Right ventricle myocardium superior (tissue), 1 donor: ENCODE measurements around the gene CLEC18C. TPM values are rescaled to one million over a fixed set of nuclear protein-coding genes. Genes with fewer than 3 reads are reported as not detected.
"Not testable (repeated sequence)": the region's sequence is repeated elsewhere in the genome, so short reads cannot be mapped to it uniquely, and the experiment has no call there.

Experiments used
- ATAC-seq: fragments of 200-7000 bp; cut with Tn5 transposase; one replicate; pipeline ENCODE4 v1.9.1; 2020; ENCODE audit warnings: mild to moderate bottlenecking; ENCODE audit not compliant: poor library complexity
- DNase-seq: peaks from one replicate; pipeline ENCODE4 v3.0.0-alpha.2; 2020
- intact Hi-C: fragments of 100-400 bp; cut with DNase I; formaldehyde crosslinking; loops from one replicate; pipeline ENCODE4 v1.11.2; 2022
- long read RNA-seq: library from polyadenylated mRNA; unstranded; transcript quantifications from one replicate; pipeline ENCODE4 v2.0.0, GENCODE V29; 2021
- total RNA-seq: library from RNA; stranded (reverse); fragmentation: NEBNext Ultra II Directional; extraction: Animal tissue kit (Norgen Biotek cat#: 25700); gene quantifications from one replicate; pipeline ENCODE4 v1.2.1, GENCODE V29; 2021
- donor health status: DM: no; HTN: yes; CAD: no; lungs with severe emphysema.

The CLEC18C gene
- not detected for total RNA-seq
- long read RNA-seq: 0 reads

GRCh38 chr16:70173212-70173837, at the start of gene CLEC18C:
TSS of gene CLEC18C (plus strand) at chr16:70173787. CDS start at chr16:70174279, 492 bp downstream.
- DNase-seq, intact Hi-C loops, ATAC-seq: not testable (repeated sequence)

DNA sequence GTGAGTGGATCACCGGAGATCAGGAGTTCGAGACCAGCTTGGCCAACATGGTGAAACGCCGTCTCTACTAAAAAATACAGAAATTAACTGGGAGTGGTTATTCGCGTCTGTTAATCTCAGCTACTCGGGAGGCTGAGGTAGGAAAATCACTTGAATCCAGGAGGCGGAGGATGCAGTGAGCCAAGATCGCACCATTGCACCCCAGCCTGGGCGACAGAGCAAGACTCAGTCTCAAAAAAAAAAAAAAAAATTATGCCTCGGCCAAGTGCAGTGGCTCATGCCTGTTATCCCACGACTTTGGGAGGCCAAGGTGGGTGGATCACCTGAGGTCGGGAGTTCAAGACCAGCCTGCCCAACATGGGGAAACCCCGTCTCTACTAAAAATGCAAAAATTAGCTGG, 49.8 kb upstream of the CLEC18C start:
- DNase-seq, ATAC-seq, intact Hi-C loops: not testable (repeated sequence)

DNA sequence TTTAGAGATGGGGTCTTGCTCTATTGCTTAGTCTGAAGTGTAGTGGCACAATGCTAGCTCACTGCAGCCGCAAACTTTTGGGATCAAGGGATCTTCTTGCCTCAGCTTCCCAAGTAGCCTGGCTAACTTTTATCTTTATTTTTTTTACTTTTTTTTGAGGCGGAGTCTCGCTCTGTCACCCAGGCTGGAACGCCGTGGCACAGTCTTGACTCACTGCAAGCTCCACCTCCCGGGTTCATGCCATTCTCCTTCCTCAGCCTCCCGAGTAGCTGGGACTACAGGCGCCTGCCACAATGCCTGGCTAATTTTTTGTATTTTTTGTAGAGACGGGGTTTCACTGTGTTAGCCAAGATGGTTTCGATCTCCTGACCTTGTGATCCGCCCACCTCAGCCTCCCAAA, 47.4 kb upstream of the CLEC18C start:
- ATAC-seq, intact Hi-C loops, DNase-seq: not testable (repeated sequence)

DNA sequence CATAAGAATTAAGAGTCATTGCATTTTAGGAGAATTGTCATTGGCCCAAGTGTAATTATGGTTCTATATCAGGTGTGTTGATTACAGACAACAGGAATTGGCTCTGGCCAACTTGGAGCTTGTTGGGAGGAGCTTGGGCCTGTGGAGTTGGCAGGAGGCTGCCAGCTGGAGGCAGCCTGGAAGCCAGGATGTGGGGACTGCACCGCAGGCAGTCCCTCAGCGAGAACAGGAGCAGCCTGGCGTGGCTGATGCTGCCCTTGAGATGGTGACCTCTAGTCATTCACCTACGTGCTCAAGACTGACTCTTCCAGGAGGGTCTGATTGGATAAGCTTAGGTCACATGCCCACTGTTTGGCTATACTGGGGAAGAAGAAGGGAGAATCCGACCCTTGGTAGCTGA, 45.9 kb upstream of the CLEC18C start:
- DNase-seq, intact Hi-C loops: not testable (repeated sequence)
- ATAC-seq: peak; percentile 74

DNA sequence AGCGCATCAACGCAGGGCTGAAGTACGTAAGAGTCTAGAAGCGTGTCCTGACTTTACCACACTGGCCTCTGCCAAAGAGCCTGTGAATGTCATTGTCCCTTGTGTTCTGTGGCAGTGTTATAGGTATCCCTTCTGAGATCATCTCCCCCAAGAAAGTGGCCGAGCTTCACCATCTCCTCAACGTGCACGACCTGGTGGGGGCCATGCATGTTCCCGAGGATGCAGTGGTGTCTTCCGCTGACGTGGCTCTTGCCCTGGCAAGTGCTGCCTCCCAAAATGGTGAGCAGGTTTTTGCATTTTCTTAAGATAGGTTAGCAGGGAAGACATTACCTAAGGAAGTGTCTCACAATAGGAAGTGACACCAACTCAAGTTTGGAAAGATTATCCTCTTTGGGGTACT, 44.7 kb upstream of the CLEC18C start:
- DNase-seq, intact Hi-C loops, ATAC-seq: not testable (repeated sequence)

DNA sequence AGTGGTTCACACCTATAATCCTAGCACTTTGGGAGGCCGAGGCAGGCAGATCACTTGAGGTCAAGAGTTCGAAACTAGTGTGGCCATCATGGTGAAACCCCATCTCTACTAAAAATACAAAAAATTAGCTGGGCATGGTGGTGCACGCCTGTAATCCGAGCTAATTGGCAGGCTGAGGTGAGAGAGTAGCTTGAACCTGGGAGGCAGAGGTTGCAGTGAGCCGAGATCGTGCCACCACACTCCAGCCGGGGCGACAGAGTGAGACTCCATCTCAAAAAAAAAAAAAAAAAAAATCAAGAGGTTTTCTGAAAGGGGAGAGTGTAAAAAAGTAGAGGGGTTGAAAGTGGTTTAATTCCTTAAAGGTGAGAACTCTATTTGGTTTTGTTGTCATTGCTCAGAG, 37.8 kb upstream of the CLEC18C start:
- DNase-seq, ATAC-seq, intact Hi-C loops: not testable (repeated sequence)

DNA sequence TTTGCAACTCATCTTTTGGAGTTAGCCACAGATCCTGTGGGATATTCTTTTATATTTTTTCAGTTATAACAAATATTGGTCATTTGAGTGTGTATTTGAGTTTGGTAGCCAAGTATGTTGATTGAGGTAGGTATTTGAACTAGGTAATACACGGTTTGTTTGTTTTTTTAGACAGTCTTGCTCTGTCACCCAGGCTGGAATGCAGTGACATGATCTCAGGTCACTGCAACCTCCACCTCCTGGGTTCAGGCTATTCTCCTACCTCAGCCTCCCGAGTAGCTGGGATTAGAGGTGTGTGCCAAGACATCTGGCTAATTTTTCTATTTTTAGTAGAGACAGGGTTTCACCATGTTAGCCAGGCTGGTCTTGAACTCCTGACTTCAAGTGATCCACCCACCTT, 37.0 kb upstream of the CLEC18C start:
- DNase-seq, intact Hi-C loops, ATAC-seq: not testable (repeated sequence)

DNA sequence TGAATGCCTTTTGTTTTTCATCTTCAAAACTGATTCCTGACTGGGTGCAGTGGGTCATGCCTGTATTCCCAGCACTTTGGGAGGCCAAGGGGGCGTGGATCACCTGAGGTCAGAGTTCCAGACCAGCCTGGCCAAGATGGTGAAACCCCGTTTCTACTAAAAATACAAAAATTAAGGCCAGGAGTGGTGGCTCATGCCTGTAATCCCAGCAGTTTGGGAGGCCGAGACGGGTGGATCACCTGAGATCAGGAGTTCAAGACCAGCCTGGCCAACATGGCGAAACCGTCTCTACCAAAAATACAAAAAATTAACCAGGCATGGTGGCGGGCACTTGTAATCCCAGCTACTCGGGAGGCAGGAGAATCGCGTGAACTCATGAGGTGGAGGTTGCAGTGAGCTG, 30.8 kb upstream of the CLEC18C start:
- ATAC-seq, intact Hi-C loops, DNase-seq: not testable (repeated sequence)

GRCh38 chr16:70143231-70143895, 30.2 kb upstream of the CLEC18C start:
- ATAC-seq, intact Hi-C loops, DNase-seq: not testable (repeated sequence)

GRCh38 chr16:70147853-70148252, 25.7 kb upstream of the CLEC18C start:
- ATAC-seq, DNase-seq, intact Hi-C loops: not testable (repeated sequence)

- DNase-seq, ATAC-seq, intact Hi-C loops: not testable (repeated sequence)
Observed at GRCh38 chr16:70148453-70148852, 25.1 kb upstream of the CLEC18C start.

- DNase-seq, ATAC-seq, intact Hi-C loops: not testable (repeated sequence)
Observed at GRCh38 chr16:70149296-70149695, 24.3 kb upstream of the CLEC18C start.

DNA sequence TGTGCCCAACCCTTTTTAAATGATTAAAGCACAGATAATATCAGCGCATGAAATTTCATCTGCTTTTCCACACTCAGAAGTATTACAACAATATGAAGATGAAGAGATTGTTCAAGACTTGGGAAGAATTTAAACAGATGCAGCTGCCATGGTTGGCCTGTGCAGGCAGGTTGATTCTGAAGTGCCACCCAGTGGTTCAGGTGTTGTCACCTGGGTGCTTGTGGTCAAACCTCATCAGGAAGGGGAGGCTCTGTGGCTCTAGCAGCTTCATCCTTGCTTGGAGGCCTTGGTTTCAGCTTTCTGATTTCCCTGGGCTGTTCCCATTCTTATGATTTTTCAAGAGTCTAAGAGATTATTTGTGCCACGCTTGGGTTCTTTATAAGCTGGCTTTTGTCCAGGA, 22.2 kb upstream of the CLEC18C start:
- intact Hi-C loops: no loop called here
- ATAC-seq (no peak), DNase-seq (no peak)

GRCh38 chr16:70151941-70152509, 21.6 kb upstream of the CLEC18C start:
- DNase-seq: no peak
- no peak for ATAC-seq
- intact Hi-C loops: no loop called here

GRCh38 chr16:70152578-70153302, 20.8 kb upstream of the CLEC18C start:
- ATAC-seq (no peak), DNase-seq (no peak)
- intact Hi-C loops: no loop called here

- DNase-seq, ATAC-seq, intact Hi-C loops: not testable (repeated sequence)
Observed at GRCh38 chr16:70154736-70155135, 18.9 kb upstream of the CLEC18C start.

- DNase-seq (no peak), ATAC-seq (no peak)
- intact Hi-C loops: no loop called here
Observed at GRCh38 chr16:70156207-70156978, 17.2 kb upstream of the CLEC18C start.

DNA sequence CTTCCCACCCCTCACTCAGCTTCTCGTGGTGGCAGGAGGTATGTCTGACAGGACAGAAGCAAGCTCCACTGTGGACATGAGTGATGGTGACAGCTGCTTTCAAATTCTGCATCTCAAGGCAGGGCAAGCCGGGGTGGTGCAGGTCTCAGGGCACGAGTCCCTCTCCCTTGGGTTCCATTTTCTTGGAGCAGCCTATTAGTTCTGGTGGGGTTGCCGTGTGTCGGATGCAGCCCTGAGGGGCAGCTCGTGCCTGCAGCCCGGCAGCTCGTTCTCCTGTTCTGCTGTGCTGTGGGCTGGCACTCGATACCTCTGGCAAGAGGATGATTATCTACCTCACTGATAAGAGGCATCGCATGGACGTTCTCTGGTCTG, 16.5 kb upstream of the CLEC18C start:
- intact Hi-C loops: no loop called here
- no peak for ATAC-seq
- no peak for DNase-seq
